Astrocyte (in vitro differentiated cells and primary cell): Measurements from ENCODE around the gene CEP131. TPM values are rescaled to one million over a fixed set of nuclear protein-coding genes. Genes with fewer than 3 reads are reported as not detected.

Experiments
- DNase-seq: peaks from one replicate; pipeline ENCODE4 v3.0.0-alpha.2; 2010; ENCODE audit warnings: low read depth
- FAIRE-seq: peaks from 2 replicates; lab custom pipeline; 2011; peaks lifted over from hg19 to GRCh38; lab: Jason Lieb, UNC
- H2AFZ ChIP-seq: 2 replicates; pipeline ENCODE4 v1.6.0; 2012; ENCODE audit warnings: low read depth, low read length, inconsistent platforms
- H3K27ac ChIP-seq: 2 replicates; pipeline ENCODE4 v1.5.1; 2011; ENCODE audit warnings: low read depth, low read length, inconsistent platforms
- H3K27me3 ChIP-seq: 2 replicates; pipeline ENCODE4 v1.6.0; 2011; ENCODE audit warnings: low read length, inconsistent platforms; ENCODE audit not compliant: insufficient read depth
- H3K36me3 ChIP-seq: 2 replicates; pipeline ENCODE4 v1.5.1; 2011; ENCODE audit warnings: low read length, inconsistent platforms; ENCODE audit not compliant: insufficient read depth
- H3K4me1 ChIP-seq: 2 replicates; pipeline ENCODE4 v1.5.1; 2011; ENCODE audit warnings: low read length, inconsistent platforms; ENCODE audit not compliant: insufficient read depth
- H3K4me2 ChIP-seq: 2 replicates; pipeline ENCODE4 v1.6.0; 2012; ENCODE audit warnings: low read length, inconsistent platforms
- H3K4me3 ChIP-seq: 2 replicates; pipeline ENCODE4 v1.5.1; 2011; ENCODE audit warnings: low read depth, mild to moderate bottlenecking, low read length, inconsistent platforms; ENCODE audit not compliant: insufficient read depth
- H3K79me2 ChIP-seq: 2 replicates; pipeline ENCODE4 v1.6.0; 2012; ENCODE audit warnings: mild to moderate bottlenecking, low read length, inconsistent platforms; ENCODE audit not compliant: insufficient read depth
- H3K9ac ChIP-seq: 2 replicates; pipeline ENCODE4 v1.6.0; 2012; ENCODE audit warnings: mild to moderate bottlenecking, low read length, inconsistent platforms
- H3K9me3 ChIP-seq: 2 replicates; pipeline ENCODE4 v1.5.1; 2012; ENCODE audit warnings: low read depth, mild to moderate bottlenecking, low read length, inconsistent platforms; ENCODE audit not compliant: insufficient read depth
- H4K20me1 ChIP-seq: 2 replicates; pipeline ENCODE4 v1.6.0; 2012; ENCODE audit warnings: low read length, inconsistent platforms; ENCODE audit not compliant: insufficient read depth
- H3K27ac Mint-ChIP-seq: one replicate; pipeline ENCODE4 v1.8.0; 2021; ENCODE audit warnings: mild to moderate bottlenecking, mixed read lengths; ENCODE audit not compliant: unreplicated experiment
- H3K27me3 Mint-ChIP-seq: one replicate; pipeline ENCODE4 v1.8.0; 2021; ENCODE audit warnings: low read depth, mixed read lengths; ENCODE audit not compliant: unreplicated experiment
- H3K36me3 Mint-ChIP-seq: one replicate; pipeline ENCODE4 v1.8.0; 2021; ENCODE audit warnings: low read depth, mixed read lengths; ENCODE audit not compliant: unreplicated experiment
- H3K4me1 Mint-ChIP-seq: one replicate; pipeline ENCODE4 v1.8.0; 2021; ENCODE audit warnings: low read depth, mixed read lengths; ENCODE audit not compliant: unreplicated experiment
- H3K4me3 Mint-ChIP-seq: one replicate; pipeline ENCODE4 v1.8.0; 2021; ENCODE audit warnings: mild to moderate bottlenecking, moderate library complexity, mixed read lengths; ENCODE audit not compliant: unreplicated experiment
- H3K9me3 Mint-ChIP-seq: one replicate; pipeline ENCODE4 v1.8.0; 2021; ENCODE audit warnings: mild to moderate bottlenecking, mixed read lengths; ENCODE audit not compliant: unreplicated experiment
- CTCF ChIP-seq: IDR thresholded peaks from 2 replicates; pipeline ENCODE4 v1.5.1; 2011; ENCODE audit warnings: low read depth, mild to moderate bottlenecking, inconsistent platforms, low read length, moderate library complexity; ENCODE audit not compliant: insufficient read depth
- EZH2 ChIP-seq: IDR thresholded peaks from 2 replicates; pipeline ENCODE4 v1.6.1; 2012; ENCODE audit warnings: mild to moderate bottlenecking, low read length, inconsistent platforms; ENCODE audit not compliant: insufficient read depth
- total RNA-seq: library from RNA; stranded (reverse); gene quantifications from 2 replicates; pipeline ENCODE4 v1.2.1, GENCODE V29; 2021

Gene CEP131
- total RNA-seq, 1 donor from 2014 or later: 5.8 TPM

- no peak overlapping the region for H3K4me3 ChIP-seq
- no peaks in the 10 kb centered on the region for H3K9me3 ChIP-seq
- H3K36me3 Mint-ChIP-seq: peaks cover 8% of the 10 kb centered on the region
- no peak overlapping the region for H3K9ac ChIP-seq
- H3K79me2 ChIP-seq: peaks cover 12% of the 10 kb centered on the region
- H3K4me3 Mint-ChIP-seq: no peak overlapping the region
- H3K27ac Mint-ChIP-seq: no peak overlapping the region
- no peaks in the 10 kb centered on the region for H3K9me3 Mint-ChIP-seq
- H3K36me3 ChIP-seq: no peaks in the 10 kb centered on the region
- peaks cover 17% of the 10 kb centered on the region for H3K4me1 ChIP-seq
- no peak for DNase-seq
- H3K27me3 Mint-ChIP-seq: no peaks in the 10 kb centered on the region
- no peak overlapping the region for H2AFZ ChIP-seq
- H3K4me2 ChIP-seq: no peak overlapping the region
- H4K20me1 ChIP-seq: peaks cover 10% of the 10 kb centered on the region
- H3K27ac ChIP-seq: no peak overlapping the region
- no peak for FAIRE-seq
- TF ChIP-seq EZH2 (no peak), CTCF (no peak)
- H3K27me3 ChIP-seq: no peaks in the 10 kb centered on the region
- H3K4me1 Mint-ChIP-seq: no peaks in the 10 kb centered on the region
These were observed 4.3 kb downstream of the CEP131 start for GRCh38 chr17:81218459-81218858.

GRCh38 chr17:81217491-81217890 lies 5.3 kb downstream of the CEP131 start:
- H3K27me3 ChIP-seq: no peaks in the 10 kb centered on the region
- no peak overlapping the region for H2AFZ ChIP-seq
- no peak for DNase-seq
- no peak overlapping the region for H3K9ac ChIP-seq
- H3K9me3 ChIP-seq: no peaks in the 10 kb centered on the region
- Mint-ChIP-seq H3K4me3 (no peak overlapping the region), H3K9me3 (no peaks in the 10 kb centered on the region), H3K27ac (no peak overlapping the region), H3K36me3 (peaks cover 8% of the 10 kb centered on the region), H3K4me1 (no peaks in the 10 kb centered on the region), H3K27me3 (no peaks in the 10 kb centered on the region)
- peaks cover 14% of the 10 kb centered on the region for H3K4me1 ChIP-seq
- H4K20me1 ChIP-seq: peaks cover 10% of the 10 kb centered on the region
- FAIRE-seq: no peak
- no peak overlapping the region for H3K4me2 ChIP-seq
- peaks cover 10% of the 10 kb centered on the region for H3K79me2 ChIP-seq
- no peak for TF ChIP-seq EZH2
- H3K36me3 ChIP-seq: no peaks in the 10 kb centered on the region
- H3K27ac ChIP-seq: no peak overlapping the region
- no peak overlapping the region for H3K4me3 ChIP-seq

- Histone ChIP-seq H3K4me2 (no peak overlapping the region), H3K4me1 (peaks cover 5% of the 10 kb centered on the region), H3K27me3 (no peaks in the 10 kb centered on the region), H3K9ac (no peak overlapping the region), H3K79me2 (no peaks in the 10 kb centered on the region), H3K36me3 (no peaks in the 10 kb centered on the region), H4K20me1 (no peaks in the 10 kb centered on the region), H3K27ac (no peak overlapping the region), H3K9me3 (no peaks in the 10 kb centered on the region), H2AFZ (no peak overlapping the region), H3K4me3 (no peak overlapping the region)
- DNase-seq (no peak), FAIRE-seq (no peak)
- Mint-ChIP-seq H3K4me3 (no peak overlapping the region), H3K36me3 (peaks cover 8% of the 10 kb centered on the region), H3K27me3 (no peaks in the 10 kb centered on the region), H3K27ac (no peak overlapping the region), H3K4me1 (peaks cover 5% of the 10 kb centered on the region), H3K9me3 (no peaks in the 10 kb centered on the region)
- TF ChIP-seq EZH2 (no peak), CTCF (no peak)
These were observed 8.8 kb downstream of the CEP131 start for GRCh38 chr17:81213978-81214377.
